ENCODE measurements around the gene DCUN1D5.
A peak's percentile ranks its signal among the peaks of the same experiment; 100 is the strongest.

Gene DCUN1D5

DNA sequence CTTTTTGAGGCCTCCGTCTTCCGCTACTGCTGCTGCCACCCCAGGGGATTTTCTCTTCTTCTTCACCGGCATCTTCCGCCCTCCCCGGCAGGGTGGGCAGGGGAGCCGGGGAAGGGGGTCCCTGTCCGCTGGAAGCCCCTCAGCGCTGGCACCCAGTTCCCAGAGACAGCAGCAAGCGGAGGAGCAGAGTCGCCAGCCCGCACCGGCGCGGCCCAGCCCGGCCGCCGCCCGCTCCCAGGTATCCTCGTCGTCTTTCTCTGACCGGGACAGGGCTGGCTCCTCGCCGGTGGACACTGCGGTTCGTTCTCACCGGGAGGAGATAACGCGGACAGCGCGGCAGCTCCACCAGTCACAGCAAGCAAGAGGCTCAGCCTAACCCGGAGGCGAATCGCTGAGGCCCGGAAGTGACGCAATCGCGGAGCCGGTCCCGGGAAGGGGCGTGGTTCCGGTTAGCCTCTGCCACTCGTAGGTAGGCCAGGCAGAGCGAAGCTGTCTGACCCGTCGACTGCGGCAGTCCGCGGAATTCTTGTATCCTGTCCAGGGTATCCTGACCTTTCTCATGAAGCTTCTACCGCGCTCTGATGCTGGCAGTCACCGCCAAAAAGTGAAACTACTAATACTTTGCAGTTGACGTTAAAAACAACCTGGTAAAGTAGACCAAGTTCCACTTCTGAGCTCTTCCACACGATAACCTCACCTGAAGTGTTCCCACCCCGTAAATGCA lies at the start of gene DCUN1D5:
DCUN1D5 (minus strand) TSS at position 360 of the 724 bp plus-strand sequence; CDS start at position 72, 288 bp downstream.
- peak; percentile 92 for DNase-seq (ENCODE audit: low read depth)

DNA sequence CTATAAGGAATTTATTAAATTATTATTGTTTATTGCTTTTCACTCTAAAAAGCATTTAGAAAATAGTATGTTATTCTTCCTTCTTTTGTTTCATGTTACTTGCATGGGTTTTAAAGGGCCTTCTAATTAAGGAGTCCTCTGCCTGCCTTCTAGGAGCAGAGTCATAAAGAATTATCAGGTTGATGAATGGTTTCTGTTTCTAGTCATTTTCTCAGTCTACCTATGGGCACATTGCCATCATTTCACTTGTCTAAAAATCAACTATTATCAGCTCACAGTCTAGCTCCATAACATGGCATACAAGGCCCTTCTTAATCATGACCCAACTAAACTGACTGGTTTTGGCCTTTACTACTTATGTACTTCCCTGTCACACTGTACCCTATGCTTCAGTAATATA lies 33.5 kb upstream of the DCUN1D5 start:
- DNase-seq (ENCODE audit: low read depth): no peak

DNA sequence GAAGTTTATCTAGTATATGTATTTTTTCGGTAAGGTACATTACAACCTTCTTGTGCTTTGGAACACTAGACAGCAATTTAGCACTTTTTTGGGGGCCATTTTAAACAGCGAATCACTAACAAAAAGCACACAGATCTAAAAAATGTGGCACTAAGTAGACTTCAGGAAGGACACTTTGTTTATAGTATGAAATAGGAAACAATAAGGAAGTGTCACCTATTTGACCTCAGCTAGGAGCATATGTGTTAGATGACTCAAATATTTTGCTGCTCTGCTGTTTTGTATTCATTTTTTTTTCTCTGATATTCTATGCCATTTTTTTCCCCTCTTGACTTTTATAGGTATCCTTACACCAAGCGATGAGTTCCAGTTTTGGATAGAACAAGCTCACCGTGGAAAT lies 22.9 kb upstream of the DCUN1D5 start:
- no peak for DNase-seq (ENCODE audit: low read depth)

DNA sequence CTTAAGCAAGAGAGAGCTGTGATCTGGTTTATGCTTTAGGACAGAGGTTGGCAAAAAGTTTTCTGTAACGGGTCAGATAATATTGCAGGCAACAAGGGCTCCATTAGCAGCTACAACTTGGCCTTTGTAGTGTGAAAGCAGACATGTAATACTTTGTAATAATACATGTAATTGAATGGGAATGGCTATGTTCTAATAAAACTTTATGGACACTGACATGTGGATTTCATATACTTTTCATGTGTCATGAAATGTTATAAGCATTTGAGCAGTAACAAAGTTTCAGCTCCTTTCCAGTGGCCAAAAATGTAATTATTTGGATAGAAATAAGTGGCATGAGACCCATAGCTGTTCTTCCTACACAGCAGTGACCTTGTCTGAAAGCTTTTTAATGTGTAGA lies 20.4 kb upstream of the DCUN1D5 start:
- no peak for DNase-seq (ENCODE audit: low read depth)

DNA sequence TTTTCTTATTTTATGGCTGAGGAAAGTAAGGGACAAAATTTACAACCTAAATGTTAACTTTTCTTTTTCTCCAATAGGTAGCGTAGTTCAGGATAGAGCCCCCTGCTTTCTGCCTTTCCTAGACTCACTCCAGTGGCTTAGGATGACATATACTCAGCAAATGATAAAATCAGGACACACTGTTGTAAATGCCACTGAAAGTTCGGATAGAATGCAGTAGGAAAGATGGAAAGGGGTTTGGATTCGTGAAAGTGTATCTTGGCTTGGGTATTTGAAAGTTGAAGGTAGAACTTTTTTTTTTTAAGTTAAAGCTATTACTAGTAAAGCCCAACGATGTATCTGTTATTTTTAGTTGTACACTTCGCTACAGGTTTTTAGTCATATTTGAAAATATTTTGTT lies 19.4 kb upstream of the DCUN1D5 start:
- DNase-seq (ENCODE audit: low read depth): no peak

DNA sequence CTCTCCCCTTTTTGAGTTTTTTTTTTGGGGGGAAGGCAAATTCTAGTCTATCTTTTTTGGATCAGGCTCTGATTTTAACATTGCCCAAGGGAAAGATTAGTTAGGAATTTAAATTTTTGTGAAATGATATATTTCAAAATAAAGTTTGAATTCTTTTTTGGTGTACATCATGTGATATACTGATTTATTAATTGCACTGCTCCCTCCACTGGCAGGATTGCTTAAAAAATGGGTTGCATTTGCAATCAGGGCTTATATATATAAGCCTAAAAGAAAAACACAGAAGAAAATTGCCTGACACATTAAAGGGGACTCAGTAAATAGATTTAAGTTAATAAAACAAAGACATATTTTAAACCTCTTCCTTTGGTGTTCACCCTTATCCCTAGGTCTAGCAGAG lies 18.4 kb upstream of the DCUN1D5 start:
- DNase-seq (ENCODE audit: low read depth): no peak

DNA sequence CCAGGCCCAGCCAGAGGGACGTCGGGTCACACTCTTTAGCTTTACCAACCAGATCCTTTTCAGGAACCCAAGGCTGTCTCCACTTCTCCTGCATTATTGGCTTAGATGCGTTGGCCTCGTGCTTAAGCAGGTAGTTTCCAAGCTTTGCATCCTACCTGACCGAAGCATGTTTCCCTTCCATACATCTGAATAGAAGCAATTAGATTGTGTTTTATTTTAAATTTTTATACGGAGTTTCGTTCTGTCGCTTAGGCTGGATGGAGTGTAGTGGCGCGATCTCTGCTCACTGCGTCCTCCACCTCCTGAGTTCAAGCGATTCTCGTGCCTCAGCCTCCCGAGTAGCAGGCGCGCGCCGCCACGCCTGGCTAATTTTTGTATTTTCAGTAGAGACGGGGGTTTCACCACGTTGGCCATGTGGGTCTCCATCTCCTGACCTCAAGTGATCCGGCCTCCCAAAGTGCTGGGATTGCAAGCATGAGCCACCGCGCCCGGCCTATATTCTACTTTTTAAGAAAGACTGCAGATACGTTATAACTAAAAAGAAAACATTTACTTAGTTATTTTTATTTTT lies 17.9 kb upstream of the DCUN1D5 start:
- no peak for DNase-seq (ENCODE audit: low read depth)

DNA sequence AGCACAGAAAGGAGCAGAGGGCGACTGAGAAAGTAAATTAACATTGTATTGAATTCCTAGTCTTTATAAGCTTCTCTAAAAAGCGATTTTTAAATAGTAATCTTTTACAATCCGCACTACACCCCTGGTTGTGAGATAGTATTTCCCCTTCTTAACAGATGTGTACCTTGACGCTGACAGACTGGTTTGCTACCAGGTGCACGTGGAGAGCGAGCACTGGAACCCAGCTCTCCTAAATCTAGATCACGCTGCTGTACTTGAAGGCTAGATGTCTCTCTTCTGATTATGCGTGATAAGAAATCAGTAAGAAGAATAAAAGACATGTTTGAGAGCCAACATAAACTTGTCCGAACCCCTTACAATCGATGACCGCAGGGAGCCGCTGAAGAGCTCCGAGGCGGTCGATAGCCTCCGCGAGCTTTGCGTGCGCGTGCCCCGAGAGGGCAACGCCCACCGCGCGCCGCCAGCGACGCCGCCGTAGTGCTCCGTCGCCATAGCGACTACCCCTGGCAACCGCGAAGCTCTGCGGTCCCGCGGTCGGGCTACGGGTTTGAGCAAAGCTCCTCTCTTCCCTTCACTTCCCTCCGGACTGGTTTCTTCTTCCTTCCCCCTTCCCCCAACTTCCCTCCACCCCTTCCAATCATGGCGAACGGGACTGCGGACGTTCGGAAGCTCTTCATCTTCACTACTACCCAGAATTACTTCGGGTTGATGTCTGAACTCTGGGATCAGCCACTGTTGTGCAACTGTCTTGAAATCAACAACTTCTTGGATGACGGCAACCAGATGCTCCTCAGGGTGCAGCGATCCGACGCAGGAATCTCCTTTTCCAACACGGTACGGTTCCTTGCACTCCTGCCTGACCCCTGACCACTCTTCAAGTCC lies 17.2 kb upstream of the DCUN1D5 start, which contains the start of gene DYNC2H1:
DYNC2H1 (plus strand) TSS at position 494 of the 885 bp plus-strand sequence; CDS start at position 643, 149 bp downstream.
- DNase-seq (ENCODE audit: low read depth): peak; percentile 84

DNA sequence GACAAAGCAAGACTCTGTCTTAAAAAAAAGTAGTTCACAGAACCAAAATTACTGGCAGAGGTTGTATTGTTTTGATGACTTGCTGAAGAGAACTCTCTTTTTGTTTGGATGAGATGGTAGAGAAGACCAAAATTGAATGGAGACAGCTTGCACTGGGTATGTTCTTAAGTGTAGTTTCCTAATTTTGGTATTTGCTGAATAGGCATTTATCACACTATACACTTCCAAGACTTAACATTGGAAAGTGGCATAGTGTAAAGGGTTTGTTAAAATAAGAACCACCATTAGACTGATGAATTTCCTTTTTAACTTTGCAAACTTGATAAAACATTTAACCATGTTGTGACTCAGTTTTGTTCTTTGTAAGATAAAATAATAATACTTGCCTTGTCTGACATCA lies 5.3 kb upstream of the DCUN1D5 start:
- DNase-seq (ENCODE audit: low read depth): no peak

DNA sequence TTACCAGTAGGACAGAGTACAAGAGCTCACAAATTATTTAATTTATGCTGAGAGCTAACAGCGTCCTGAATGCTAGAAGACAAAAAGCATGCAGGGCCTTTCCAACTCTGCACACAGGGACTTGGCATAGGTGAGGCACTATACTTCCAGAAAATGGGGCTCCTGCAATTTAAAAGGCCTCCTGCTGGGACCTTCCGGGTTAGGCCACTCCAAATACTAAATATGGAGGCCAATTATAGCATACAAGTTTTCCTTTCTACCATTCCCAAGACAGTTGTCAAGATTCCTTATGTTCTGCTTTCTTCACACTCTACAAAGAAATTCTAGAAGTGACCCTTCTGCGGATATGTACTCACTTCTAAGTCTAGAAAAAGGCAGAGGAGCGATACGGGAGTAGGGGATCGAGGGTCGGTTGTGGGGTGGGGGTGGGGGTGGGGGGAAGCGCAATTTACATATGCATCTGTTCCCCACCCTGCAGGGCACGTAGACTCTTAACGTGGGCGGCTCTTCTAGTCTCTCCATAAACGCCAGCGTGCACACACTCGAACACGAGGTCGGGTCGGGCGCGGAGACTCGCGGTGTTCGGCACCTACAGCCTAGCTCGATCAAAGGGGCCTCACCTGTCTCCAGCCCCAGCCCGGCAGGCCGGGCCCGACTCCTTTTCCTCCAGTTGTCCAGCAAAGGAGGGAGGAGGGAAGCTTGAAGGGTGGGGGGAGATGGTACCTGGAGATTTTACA lies 728 bp downstream of the DCUN1D5 start:
- DNase-seq (ENCODE audit: low read depth): peak; percentile 42

DNA sequence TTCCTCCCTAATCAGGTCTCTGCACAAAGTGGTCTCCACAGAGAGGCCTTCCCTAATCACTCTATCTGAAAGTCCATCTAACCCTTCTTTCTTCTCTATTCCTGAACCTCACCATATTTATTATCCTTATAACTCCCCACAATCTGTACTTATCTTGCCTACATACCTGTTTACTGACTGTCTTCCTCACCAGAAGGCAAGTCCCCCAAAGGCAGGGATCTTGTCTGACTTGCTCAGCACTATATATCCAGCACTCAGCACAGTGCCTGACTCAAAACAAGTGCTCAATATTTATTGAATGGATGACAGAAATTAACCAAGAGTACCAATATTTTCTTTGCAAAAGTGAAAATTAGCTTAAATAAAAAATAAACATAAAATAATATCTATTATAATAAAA lies 5.5 kb downstream of the DCUN1D5 start:
- DNase-seq (ENCODE audit: low read depth): no peak

DNA sequence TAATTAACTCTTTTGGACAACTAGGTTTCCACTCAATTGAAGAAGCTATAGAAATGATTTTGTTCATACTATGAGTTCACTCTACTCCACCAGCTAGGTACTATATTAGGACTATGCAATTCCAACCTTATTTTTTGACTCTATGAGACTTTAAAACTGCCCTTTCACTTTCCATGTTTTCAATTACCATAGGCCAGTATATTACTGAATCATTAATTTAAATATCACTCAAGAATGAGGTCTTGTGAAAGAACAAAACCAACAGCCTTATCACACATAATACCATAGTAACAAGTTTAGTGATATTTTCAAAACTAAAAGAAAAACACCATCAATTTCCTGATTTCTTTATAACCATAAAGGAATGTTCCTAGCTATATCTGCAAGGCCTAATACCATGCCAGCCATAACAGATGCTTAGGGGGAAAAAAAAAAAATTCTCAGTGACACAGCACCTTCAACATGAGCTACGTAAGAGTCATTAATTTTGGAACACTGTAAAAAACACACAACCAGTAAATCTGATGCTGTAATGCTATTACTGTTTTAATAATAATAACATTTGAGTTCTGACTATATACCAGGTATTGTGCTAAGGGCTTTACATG lies 6.1 kb downstream of the DCUN1D5 start:
- no peak for DNase-seq (ENCODE audit: low read depth)

DNA sequence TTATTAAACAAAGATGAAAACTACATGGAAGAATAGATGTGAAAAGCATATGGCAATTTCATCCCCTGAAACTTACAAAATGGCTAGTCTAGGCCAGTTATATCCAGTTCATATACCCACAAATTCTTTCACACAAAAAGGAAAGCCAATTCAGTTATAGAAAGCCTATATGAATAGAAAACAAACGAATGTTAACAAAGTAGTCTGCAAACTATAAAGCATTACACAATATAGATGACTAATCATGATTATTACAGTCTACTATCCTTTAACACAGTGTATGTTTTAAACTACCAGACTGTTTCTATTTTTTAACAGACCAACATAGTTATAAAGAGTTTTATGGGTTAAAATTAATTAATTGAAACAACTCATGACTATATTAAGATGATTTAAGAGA lies 12.1 kb downstream of the DCUN1D5 start:
- no peak for DNase-seq (ENCODE audit: low read depth)

DNA sequence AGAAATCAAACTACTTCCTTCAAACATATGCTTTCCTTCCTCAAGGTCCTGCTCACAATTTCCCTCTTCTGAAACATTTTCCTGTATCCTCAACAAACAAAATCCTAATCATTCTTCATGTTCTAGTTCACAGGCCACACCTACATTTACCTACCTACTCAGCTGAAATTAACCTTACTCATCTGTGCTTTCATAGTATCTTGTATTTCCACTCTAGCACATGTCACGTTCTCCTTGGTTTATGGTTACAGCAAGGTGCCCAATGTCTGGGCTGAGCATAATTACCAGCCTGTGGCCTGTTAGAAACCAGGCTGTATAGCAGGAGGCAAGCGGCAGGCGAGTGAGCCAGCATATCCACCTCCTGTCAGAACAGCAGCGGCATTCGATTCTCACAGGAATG lies 13.2 kb downstream of the DCUN1D5 start:
- no peak for DNase-seq (ENCODE audit: low read depth)

DNA sequence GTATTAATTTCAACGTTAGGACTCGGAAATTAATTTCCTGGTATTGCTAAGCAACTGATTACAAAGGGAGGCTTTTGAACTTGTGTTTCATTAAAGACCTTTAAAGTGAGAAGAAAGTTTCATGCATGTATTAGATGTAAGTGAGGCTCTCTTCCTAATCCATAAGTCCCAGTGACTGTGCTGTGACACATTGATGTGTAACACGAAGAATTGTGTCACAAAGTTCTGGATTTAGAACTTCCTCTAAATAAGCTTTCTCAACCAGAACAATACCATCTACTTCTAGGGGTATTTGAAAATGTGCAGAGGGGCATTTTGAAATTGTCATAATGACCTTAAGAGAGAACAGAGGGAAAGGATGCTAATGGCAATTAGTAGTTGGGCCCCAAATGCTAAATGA lies 14.4 kb downstream of the DCUN1D5 start:
- DNase-seq (ENCODE audit: low read depth): no peak

DNA sequence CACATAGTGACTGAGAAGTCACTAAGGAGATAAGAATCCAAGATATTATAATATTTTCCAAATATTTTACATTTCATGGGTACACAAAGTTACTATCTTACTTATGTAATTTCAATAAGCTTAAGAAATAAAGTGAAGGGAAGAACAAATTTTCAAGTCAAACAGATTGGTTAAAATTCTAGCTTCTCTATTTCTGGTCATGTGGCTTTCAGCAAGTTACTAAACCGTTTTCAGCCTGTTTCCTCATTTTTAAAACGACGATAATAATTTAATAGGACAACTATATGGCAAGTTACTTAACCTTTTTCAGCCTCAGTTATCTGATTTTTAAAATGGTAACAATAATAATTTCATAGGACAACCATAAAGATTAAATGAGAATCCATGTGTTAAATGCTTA lies 15.6 kb downstream of the DCUN1D5 start:
- DNase-seq (ENCODE audit: low read depth): no peak

DNA sequence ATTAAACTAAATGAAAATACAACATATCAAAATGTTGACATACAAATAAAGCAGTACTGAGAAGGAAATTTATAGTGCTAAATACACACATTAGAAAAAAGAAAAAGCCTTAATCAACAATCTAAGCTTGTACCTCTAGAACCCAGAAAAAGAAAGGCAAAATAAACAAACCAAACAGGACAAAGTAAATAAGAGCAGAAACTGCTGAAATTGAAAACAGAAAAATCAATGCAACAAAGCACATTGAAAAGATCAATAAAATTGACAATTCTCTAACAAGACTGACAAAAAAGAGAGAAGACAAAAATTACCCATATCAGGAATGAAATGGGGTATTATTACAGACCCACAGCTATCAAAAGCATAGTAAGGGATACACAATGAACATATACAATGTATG lies 21.0 kb downstream of the DCUN1D5 start:
- no peak for DNase-seq (ENCODE audit: low read depth)

DNA sequence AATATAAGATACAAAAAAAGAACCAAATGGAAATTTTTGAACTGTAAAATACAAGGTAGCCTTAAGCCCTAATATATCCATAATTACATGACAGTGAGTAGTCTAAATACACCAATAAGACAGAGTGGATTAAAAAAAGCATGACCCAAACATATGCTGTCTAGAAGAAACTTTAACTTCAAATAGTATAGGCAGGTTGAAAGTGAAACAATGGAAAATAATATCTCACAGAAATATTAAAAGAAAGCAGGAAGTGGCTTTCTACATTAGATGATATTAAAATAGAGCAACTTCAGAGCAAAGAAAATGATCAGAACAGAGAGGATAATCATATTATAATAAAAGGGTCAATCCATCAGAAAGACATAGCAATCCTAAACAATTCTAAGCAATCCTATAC lies 21.8 kb downstream of the DCUN1D5 start:
- DNase-seq (ENCODE audit: low read depth): no peak

DNA sequence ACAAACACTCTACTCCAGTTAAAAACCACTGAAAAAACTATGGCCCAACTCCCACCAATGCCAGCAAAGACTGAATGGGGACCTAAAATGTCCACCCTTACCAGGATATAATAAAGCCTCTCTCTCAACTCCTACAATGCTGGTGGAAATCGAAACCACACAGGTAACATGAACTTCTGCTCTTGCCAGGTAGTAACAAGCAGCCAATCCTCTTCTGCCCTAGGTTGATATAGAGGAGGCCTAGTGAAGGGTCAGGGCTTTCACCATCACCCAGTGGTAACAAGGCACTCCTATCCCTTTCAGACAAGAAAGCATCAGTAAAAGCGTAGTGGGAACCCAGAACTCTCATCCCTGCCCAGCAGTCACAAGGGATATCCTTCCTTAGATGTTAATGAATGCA lies 22.6 kb downstream of the DCUN1D5 start:
- DNase-seq (ENCODE audit: low read depth): no peak

DNA sequence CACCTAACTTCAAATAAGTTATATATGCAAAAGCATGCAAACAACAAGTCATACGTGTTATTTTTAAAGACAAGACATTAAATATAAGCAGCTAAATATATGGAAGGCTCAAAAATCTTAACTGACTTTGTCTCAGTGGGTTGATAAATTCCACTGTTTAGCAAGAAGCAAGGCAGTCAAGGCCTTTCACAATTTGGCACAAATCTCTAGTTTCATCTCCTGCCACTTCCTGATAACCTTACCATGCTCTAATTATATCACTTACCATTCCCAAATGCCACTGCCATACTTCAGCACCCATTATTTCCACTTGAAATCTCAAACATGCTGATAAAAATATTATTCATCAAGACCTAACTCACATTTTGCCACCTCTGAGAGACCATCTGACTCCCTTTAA lies 24.8 kb downstream of the DCUN1D5 start:
- no peak for DNase-seq (ENCODE audit: low read depth)

DNA sequence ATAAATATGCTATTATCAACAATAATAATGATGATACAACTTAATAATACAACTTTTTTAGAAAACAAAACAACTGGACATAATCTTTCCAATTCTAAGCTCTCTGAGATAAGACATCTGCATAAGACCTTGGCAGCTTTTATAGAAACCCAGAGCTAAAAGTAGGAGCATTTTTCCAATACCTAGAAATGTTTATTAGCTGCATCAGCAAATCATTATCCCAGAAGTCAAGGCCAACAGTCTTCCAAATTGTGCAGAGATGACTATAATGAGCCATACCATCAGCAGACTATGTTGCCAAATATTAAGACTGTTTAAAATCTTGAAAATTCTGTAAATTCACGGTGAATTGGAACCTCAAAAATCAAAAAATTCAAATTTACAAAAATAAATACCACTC lies 30.3 kb downstream of the DCUN1D5 start:
- no peak for DNase-seq (ENCODE audit: low read depth)

Measured in activated T-cell treated with anti-CD3 and anti-CD28 coated beads for 24 hours (primary cell).